OCI-LY1 (cell line): Measurements from ENCODE around the gene GDA.

Experiments
- H2AFZ ChIP-seq: fragments of 200-600 bp; sonication (generic), shearing (Covaris generic); 2 replicates; pipeline ENCODE4 v1.6.0; 2014; ENCODE audit warnings: antibody characterized with exemption, mild to moderate bottlenecking, low read length
- H3F3A ChIP-seq: fragments of 200-600 bp; sonication (generic), shearing (Covaris generic); 2 replicates; pipeline ENCODE4 v1.6.0; 2014; ENCODE audit warnings: mild to moderate bottlenecking, antibody characterized with exemption, low read length, moderate library complexity; ENCODE audit not compliant: insufficient read depth
- H3K27ac ChIP-seq: fragments of 200-600 bp; sonication (generic); 2 replicates; pipeline ENCODE4 v1.5.1; 2014; ENCODE audit warnings: low read length, mixed run types, mild to moderate bottlenecking, low read depth; ENCODE audit not compliant: poor library complexity, severe bottlenecking
- H3K27me3 ChIP-seq: fragments of 200-600 bp; sonication (generic); 2 replicates; pipeline ENCODE4 v1.6.0; 2014; ENCODE audit warnings: antibody characterized with exemption, mild to moderate bottlenecking, low read length, moderate library complexity; ENCODE audit not compliant: insufficient read depth
- H3K36me3 ChIP-seq: fragments of 200-600 bp; sonication (generic); 2 replicates; pipeline ENCODE4 v1.6.1; 2014; ENCODE audit warnings: mild to moderate bottlenecking, antibody characterized with exemption, low read length, moderate library complexity, mixed read lengths; ENCODE audit not compliant: insufficient read depth
- H3K4me1 ChIP-seq: fragments of 200-600 bp; sonication (generic); 2 replicates; pipeline ENCODE4 v1.5.1; 2014; ENCODE audit warnings: mild to moderate bottlenecking, low read length, moderate library complexity; ENCODE audit not compliant: insufficient read depth, severe bottlenecking
- H3K4me2 ChIP-seq: fragments of 200-600 bp; sonication (generic), shearing (Covaris generic); 2 replicates; pipeline ENCODE4 v1.6.1; 2014; ENCODE audit warnings: low read length
- H3K4me3 ChIP-seq: fragments of 200-600 bp; sonication (generic); 2 replicates; pipeline ENCODE4 v1.5.1; 2014; ENCODE audit warnings: low read length, low read depth, mild to moderate bottlenecking, mixed read lengths; ENCODE audit not compliant: poor library complexity, severe bottlenecking
- H3K79me2 ChIP-seq: fragments of 200-600 bp; shearing (Covaris generic); 2 replicates; pipeline ENCODE4 v1.6.1; 2016; ENCODE audit warnings: mixed run types, low read length, mixed read lengths; ENCODE audit not compliant: insufficient read depth
- H3K9ac ChIP-seq: fragments of 200-600 bp; sonication (generic), shearing (Covaris generic); 2 replicates; pipeline ENCODE4 v1.6.1; 2014; ENCODE audit warnings: mild to moderate bottlenecking, low read length, mixed read lengths
- H3K9me2 ChIP-seq: fragments of 200-600 bp; sonication (generic), shearing (Covaris generic); 2 replicates; pipeline ENCODE4 v1.6.1; 2014; ENCODE audit warnings: low read depth, mild to moderate bottlenecking, low read length, mixed read lengths
- H3K9me3 ChIP-seq: fragments of 200-600 bp; shearing (Covaris generic); 2 replicates; pipeline ENCODE4 v1.6.1; 2014; ENCODE audit warnings: low read length, mixed read lengths
- H4K20me1 ChIP-seq: fragments of 200-600 bp; sonication (generic), shearing (Covaris generic); 2 replicates; pipeline ENCODE4 v1.6.0; 2016; ENCODE audit warnings: mild to moderate bottlenecking, low read length; ENCODE audit not compliant: insufficient read depth
- EZH2 ChIP-seq: fragments of 200-600 bp; sonication (generic), shearing (Covaris generic); IDR thresholded peaks from 2 replicates; pipeline ENCODE4 v1.8.0; 2017; ENCODE audit warnings: borderline replicate concordance, mixed run types, mild to moderate bottlenecking, antibody characterized with exemption, low read length, moderate library complexity, mixed read lengths
- TF ChIP-seq, protein P1 (sequence below): fragments of 200-600 bp; sonication (generic), shearing (Covaris generic); IDR thresholded peaks from 2 replicates; pipeline ENCODE4 v1.5.1; 2017; ENCODE audit warnings: mild to moderate bottlenecking, antibody characterized with exemption, low read length, moderate library complexity, mixed read lengths

The GDA gene

DNA sequence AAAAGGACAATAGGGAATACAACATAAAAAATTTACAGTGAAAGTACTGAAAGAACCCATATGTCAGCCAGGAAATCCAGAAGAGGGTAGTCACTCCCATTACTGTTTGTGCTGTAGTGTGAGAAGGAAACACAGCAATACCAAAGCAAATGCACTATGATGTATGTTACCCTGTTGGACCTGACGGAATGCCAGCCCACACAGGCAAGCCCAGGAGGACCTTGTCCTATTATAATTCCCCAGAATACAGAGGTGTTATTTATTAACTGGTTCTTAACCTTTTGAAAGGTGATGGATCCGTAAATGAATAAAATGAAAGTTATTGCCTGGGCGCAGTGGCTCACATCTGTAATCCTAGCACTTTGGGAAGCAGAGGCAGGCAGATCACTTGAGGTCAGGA, 79.0 kb downstream of the GDA start:
- Histone ChIP-seq H3K9me3 (no peaks in the 10 kb centered on the region), H3F3A (no peaks in the 10 kb centered on the region), H3K4me1 (no peaks in the 10 kb centered on the region), H3K4me3 (no peak overlapping the region), H3K27ac (no peak overlapping the region), H3K9me2 (no peaks in the 10 kb centered on the region), H3K79me2 (no peaks in the 10 kb centered on the region), H4K20me1 (no peaks in the 10 kb centered on the region), H2AFZ (no peak overlapping the region), H3K9ac (no peak overlapping the region), H3K27me3 (no peaks in the 10 kb centered on the region), H3K36me3 (no peaks in the 10 kb centered on the region), H3K4me2 (no peak overlapping the region)
- TF ChIP-seq, protein P1, sequence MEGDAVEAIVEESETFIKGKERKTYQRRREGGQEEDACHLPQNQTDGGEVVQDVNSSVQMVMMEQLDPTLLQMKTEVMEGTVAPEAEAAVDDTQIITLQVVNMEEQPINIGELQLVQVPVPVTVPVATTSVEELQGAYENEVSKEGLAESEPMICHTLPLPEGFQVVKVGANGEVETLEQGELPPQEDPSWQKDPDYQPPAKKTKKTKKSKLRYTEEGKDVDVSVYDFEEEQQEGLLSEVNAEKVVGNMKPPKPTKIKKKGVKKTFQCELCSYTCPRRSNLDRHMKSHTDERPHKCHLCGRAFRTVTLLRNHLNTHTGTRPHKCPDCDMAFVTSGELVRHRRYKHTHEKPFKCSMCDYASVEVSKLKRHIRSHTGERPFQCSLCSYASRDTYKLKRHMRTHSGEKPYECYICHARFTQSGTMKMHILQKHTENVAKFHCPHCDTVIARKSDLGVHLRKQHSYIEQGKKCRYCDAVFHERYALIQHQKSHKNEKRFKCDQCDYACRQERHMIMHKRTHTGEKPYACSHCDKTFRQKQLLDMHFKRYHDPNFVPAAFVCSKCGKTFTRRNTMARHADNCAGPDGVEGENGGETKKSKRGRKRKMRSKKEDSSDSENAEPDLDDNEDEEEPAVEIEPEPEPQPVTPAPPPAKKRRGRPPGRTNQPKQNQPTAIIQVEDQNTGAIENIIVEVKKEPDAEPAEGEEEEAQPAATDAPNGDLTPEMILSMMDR: no peak
- no peak for TF ChIP-seq EZH2

DNA sequence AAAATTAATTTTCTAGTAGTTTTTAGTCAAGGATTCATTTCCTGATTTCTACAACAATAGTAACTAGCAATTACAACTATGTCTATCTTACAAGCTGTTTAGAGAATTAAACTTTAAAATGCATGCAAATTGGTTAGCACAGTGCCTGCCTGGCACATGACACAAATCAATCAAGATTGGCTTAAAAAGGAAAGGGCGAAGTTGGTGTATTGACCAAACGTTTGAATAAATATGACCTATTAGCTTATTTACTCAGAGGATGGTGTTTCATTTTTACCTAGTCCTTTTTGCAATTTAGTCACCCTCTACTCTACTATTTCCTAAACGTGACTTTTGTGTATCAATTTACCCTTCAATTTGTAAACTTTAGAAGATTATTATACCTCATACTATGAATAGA, 83.5 kb downstream of the GDA start:
- Histone ChIP-seq H3K4me1 (no peaks in the 10 kb centered on the region), H3K9me2 (no peaks in the 10 kb centered on the region), H3K27ac (no peak overlapping the region), H3K4me2 (no peak overlapping the region), H3K9me3 (no peaks in the 10 kb centered on the region), H2AFZ (no peak overlapping the region), H3K36me3 (no peaks in the 10 kb centered on the region), H4K20me1 (no peaks in the 10 kb centered on the region), H3K4me3 (no peak overlapping the region), H3F3A (no peaks in the 10 kb centered on the region), H3K79me2 (no peaks in the 10 kb centered on the region), H3K27me3 (no peaks in the 10 kb centered on the region; the same call in 1 of the 2 replicates), H3K9ac (no peak overlapping the region)
- TF ChIP-seq, protein P1: no peak
- no peak for TF ChIP-seq EZH2

DNA sequence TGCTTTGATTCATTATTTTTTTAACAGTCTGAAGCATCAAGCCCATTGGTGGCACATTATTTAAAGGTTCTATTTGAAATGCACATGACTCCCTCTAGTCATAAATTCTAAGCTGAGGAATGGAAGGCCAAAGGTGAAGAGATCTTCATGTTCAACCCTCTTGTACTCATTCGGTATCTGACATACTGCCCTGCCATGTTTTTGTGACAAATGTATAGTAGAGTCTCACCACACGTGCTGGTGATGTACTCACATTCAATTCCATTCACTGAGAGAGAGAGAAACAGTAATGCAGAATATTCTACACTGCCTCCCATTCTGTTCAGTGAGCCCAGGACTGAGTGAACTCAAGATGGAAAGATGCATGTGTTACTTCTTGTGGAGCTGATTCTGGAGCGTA, 98.3 kb downstream of the GDA start:
- TF ChIP-seq, protein P1: no peak
- no peak for TF ChIP-seq EZH2
- Histone ChIP-seq H3K79me2 (no peaks in the 10 kb centered on the region), H3F3A (no peaks in the 10 kb centered on the region), H3K4me3 (no peak overlapping the region), H4K20me1 (no peaks in the 10 kb centered on the region), H3K9me2 (no peaks in the 10 kb centered on the region), H3K27me3 (no peaks in the 10 kb centered on the region), H3K4me2 (no peak overlapping the region), H3K9me3 (no peaks in the 10 kb centered on the region), H3K4me1 (no peaks in the 10 kb centered on the region), H3K36me3 (no peaks in the 10 kb centered on the region), H2AFZ (no peak overlapping the region), H3K9ac (no peak overlapping the region), H3K27ac (no peak overlapping the region)
